Stimulated activated naive CD4-positive, alpha-beta T cell treated with Interleukin-2 at 50 U/mL for 16 hours (primary cell): ENCODE measurements around the gene CDH13.

ENCODE experiments used
- DNase-seq: peaks from one replicate; lab custom pipeline; 2025; lab: John Stamatoyannopoulos, UW

CDH13 gene

GRCh38 chr16:83187405-83187804 lies 560.6 kb downstream of the CDH13 start:
- DNase-seq = no peak

DNA sequence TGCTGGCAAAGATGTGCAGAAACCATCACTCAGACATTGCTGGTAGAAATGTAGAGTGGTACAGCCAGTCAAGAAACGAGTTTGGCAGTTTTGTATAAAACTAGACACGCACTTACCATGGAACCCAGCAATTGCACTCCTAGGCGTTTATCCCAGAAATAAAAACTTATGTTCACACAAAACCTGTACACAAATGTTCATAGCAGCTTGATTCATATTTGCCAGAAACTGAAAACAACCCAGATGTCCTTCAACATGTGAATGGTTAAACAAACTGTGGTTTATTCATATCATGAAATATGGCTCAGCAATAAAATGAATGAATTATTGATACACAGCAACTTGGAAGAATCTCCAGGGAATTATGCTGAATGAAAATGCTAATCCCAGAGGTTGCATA lies 570.0 kb downstream of the CDH13 start:
- DNase-seq = no peak

GRCh38 chr16:83197450-83197849 lies 570.7 kb downstream of the CDH13 start:
- no peak for DNase-seq

DNA sequence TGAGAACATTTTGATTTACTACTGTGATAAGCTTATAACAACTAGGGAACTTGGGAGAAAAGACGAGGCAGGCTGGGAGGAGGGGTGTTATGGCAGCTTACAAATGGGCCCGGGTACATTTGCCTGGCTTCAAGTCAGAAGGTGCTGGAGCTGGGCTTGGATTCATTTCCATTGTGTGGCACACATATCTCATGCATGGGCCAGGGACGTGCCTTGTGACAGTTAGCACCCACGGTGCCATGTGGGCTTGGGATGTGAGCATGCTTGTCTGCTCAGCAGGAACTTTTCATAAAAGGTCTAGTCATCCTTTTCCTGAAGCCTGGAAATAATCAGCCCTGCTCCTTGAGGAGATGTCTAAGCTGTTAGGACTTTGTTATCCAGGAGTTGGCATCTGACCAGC lies 572.2 kb downstream of the CDH13 start:
- no peak for DNase-seq

DNA sequence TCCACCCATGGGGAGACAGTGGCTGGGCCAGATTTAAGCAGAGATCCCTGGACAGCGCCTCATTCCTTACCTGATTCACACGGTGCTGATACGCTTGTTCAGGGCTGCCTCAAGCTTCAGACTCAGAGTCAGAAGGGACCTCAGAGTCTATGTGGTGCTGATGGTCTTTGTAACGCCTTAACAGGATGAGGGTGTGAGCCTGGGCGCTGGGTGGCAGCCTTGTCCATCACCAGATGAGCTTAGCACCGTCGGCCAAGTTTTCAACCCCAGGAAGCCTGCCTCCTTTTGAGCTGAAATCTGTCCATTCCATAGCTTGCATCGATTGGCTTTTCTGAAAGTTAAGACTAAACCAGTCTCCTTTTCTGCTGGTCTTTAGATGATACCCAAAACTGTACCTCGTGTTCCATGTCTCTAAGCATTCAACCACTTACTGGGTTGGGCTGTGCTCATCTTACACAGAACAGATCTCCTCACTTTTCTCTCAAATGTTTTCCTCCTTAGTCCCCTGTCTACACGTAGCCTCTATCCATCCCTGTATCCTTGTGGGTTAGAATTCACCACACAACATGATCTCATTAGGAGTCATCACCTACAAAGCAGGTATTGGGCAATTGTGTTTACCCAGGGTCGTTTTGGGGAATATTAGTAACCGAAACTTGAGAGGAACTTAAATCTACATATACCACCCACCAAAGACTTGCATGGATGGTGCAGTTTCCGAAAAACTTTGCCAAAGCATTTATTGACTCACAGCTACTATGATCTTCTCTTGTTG lies 573.4 kb downstream of the CDH13 start:
- no peak for DNase-seq

DNA sequence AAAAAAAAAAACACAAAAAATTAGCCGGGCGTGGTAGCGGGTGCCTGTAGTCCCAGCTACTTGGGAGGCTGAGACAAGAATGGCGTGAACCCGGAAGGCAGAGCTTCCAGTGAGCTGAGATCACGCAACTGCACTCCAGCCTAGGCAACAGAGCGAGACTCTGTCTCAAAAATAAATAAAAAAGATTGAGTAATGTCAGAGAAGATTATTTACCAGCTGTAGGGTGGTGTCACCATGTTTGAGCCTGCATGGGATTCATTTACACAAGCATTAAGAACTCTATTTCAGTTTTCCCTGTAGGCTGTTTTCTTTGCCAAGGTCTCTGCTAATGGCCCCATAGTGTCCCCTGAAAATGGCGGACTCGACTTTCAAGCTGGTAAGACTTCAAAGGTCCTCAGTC lies 575.0 kb downstream of the CDH13 start:
- no peak for DNase-seq

DNA sequence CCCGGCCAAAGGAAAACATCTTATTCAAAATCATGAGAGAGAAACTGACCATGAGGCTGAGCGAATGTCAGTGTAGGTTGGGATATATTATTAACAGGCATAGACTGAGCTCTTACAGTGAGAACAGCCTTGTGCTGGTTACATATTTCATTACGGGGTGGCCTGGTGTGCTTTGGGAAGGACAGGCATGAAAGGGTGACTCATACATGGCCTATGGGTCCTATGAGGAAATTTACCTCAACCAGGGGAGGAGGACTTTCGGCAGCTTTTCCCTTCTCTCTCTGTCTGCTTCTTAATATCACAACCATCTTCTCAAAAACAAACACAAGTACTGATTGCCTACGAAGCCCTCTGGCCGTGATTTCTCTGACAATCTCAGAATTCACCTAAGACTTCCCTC lies 579.1 kb downstream of the CDH13 start:
- no peak for DNase-seq

DNA sequence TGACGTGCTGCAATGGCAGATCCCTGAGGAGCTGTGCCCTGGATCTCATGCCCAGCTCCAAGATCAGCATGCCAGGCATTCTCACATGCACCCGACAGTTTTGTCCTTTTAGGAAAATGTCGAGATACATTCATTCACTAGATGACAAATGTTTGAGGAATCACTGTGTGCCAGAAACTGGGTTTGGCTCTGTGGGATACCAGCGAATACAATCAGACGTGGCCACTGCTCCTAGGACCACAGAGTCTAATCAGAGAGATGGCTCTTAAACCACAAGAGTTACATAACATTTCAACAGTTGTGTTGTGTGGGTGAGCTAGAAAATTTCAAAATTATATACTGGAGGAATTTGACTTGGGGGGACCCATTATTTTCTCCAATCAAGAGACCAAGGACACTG lies 579.7 kb downstream of the CDH13 start:
- no peak for DNase-seq

DNA sequence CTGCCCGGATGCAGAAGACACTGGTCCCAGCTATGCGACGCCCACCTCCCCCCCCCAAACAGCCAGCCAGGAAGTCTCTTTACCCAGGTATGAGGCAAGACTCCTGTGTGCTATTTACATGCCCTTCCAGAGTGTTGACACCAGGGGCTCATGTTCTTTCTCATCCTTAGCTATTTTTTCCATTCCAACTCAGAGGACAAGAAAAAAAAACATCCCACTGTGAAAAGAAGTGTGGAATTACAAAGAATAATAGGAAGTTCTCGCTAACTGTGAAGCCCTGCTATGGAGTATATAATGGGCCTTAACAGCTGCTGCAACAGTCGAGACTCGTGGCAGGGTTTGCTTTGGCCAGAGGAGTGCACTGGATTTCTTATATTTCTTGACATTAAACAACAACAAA lies 584.9 kb downstream of the CDH13 start:
- no peak for DNase-seq

GRCh38 chr16:83212301-83212841 lies 585.6 kb downstream of the CDH13 start:
- no peak for DNase-seq

DNA sequence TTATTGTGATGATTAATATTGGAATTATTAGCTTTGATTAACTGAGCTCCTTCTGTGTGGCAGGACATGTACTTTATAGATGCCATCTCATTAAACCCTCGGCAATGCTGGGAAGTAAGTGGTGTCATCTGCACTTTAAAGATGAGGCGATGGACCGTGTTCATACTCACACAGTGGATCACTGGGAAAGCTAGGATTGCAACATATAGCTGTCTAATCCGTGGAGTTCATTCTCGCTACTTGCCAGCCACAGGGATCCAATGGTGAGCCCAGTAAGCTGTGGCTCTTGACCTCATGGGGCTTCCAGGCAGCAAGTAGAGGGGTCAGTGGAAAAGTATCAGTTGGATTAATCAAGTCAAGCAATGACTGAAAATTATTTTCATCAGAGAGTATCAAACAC lies 587.9 kb downstream of the CDH13 start:
- DNase-seq = no peak

GRCh38 chr16:83215406-83216001 lies 588.7 kb downstream of the CDH13 start:
- peak; percentile 9 for DNase-seq

- no peak for DNase-seq
Measured at GRCh38 chr16:83219285-83219684, 592.5 kb downstream of the CDH13 start.

DNA sequence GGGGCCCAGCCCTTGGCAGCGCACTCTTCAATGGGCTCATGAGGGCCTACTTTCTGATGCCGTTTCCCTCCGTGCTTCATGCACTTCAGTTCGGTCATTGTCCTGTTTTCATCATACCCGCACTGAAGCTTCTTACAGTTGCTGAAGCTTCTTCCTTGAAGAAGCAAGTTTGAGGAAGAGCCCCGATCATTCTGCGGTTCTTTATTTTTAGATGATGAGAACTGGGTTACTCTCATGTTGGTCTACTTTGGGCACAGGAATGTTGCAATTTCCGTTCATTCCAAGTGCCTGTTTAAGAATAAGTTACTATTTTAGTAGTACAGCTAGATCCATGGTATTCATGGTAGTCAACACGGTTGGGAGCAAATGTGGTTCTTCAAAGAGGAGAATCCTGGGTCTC lies 593.3 kb downstream of the CDH13 start:
- no peak for DNase-seq

GRCh38 chr16:83224642-83225041 lies 597.9 kb downstream of the CDH13 start:
- DNase-seq = no peak

- no peak for DNase-seq
Measured at GRCh38 chr16:83227336-83227735, 600.6 kb downstream of the CDH13 start.

DNA sequence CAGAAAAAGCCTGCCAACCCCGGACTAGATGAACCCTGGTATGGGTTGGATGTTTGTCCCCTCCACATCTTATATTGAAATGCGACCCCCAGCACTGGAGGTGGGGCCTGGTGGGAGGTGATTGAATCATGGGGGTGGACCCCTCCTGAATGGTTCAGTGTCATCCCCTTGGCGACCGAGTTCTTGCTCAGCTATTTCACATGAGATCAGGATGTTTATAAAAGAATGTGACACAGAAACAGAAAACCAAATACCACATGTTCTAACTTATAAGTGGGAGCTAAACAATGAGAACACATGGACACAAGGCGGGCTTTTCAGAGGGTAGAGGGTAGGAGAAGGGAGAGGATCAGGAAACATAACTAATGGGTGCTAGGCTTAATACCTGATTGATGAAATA lies 605.0 kb downstream of the CDH13 start:
- DNase-seq = no peak

DNA sequence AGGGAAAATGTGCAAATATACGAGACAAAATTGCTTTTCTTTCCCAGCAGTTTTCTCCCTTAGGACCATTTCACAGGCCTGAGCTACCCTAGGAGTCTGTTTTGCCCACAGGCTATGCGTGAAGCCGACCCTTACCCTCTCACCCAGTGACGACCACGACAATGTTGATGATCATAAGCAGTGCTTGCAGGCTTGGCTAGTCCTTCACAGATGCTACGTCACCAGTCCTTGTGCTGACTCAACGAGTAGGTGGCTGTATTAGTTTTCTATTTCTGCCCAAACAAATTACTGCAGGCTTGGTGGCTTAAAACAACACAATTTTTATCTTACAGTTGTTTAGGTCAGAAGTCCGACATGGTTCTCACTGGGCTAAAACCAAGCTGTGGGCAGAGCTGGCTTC lies 606.4 kb downstream of the CDH13 start:
- no peak for DNase-seq

DNA sequence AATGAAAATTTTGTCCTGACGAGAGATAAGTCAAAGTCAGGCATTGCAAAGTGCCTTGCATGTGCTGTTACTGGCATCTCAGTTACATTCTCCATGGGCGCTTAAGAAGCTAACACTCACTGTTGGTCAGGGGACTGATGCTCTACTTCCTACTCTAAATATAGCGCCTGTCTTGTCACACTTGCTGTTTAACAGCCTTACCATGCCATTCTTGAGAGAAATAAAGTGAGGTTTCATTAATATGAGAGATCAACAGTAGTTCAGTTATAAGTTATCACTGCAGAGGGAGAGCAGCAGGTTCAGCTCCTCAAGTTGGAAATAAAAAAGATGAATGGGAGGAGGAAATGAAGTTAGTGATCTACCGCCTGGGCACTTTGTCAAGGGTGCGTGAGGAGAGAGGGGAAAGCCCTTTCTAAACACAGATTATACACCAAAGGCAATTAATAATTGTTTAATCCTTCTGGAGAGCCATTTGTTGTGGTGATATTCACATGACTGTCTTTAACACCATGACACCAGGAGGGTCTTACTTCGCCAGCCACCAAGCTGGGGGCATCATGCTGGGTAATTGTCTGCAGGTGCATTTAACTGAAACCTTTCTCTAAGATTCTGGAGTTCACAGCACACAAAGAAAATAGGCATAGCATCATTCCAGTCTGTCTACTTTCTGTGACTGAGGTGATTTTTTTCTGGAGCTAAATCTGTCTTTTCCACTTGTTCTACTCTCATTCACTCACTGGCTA lies 612.4 kb downstream of the CDH13 start:
- no peak for DNase-seq

- DNase-seq = no peak
Measured at GRCh38 chr16:83244057-83244456, 617.3 kb downstream of the CDH13 start.

DNA sequence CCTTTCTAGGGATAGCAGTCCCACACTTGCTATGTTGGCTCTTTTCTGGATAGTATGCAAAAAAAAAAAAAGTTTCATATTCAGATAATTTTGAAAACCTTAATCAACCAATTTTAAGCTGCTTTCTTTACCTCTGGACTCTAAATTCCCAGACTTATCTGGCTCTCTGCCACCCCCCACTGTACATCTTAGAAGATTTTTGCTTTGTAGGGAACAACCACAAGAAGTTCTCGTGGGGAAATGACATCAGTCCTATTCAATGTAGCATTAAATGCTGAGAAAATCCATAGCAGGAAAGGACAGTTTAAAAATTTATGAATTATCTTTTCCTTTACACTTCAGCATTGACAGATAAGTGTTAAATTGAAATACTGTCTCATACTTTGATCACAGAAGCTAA lies 618.3 kb downstream of the CDH13 start:
- no peak for DNase-seq

GRCh38 chr16:83247767-83248372 lies 621.1 kb downstream of the CDH13 start:
- DNase-seq = no peak
